Fibroblast of lung (primary cell): ENCODE measurements around the gene DUSP3.

Experiments used
- CTCF ChIP-seq, 2 donors: IDR thresholded peaks in 1 of 2; conservative IDR thresholded peaks in 1 of 2; 1 replicate in 1 of 2; 2 replicates in 1 of 2; pipeline ENCODE4 v1.5.1; 2011 to 2012; ENCODE audit warnings: low read length in 2 of 2, control low read depth in 1 of 2, inconsistent platforms in 1 of 2, low read depth in 1 of 2, mild to moderate bottlenecking in 1 of 2
- EZH2 ChIP-seq: IDR thresholded peaks from 2 replicates; pipeline ENCODE4 v1.5.1; 2012; ENCODE audit warnings: low read length, control low read depth, mild to moderate bottlenecking; ENCODE audit errors: missing control alignments

- no peak for TF ChIP-seq EZH2
- TF ChIP-seq CTCF (conservative IDR thresholded peaks at IDR 0.05 in 1 of 2, IDR thresholded peaks at IDR 0.05 in 1 of 2; ENCODE audit: low read depth in 1 of 2, low read length in 2 of 2) = no peak
Observed at GRCh38 chr17:43728081-43728480, 50.7 kb downstream of the DUSP3 start.
